SU-DHL-6 (cell line): ENCODE measurements around the gene ACADSB.

ENCODE experiments used
- CTCF ChIP-seq: fragments of 200-600 bp; sonication (generic); IDR thresholded peaks from one replicate; pipeline ENCODE4 v1.5.1; 2017; ENCODE audit warnings: antibody characterized with exemption, mild to moderate bottlenecking, low read length, moderate library complexity; ENCODE audit not compliant: insufficient read depth, poor library complexity, severe bottlenecking
- EZH2phosphoT487 ChIP-seq: fragments of 200-600 bp; sonication (generic), shearing (Covaris generic); conservative IDR thresholded peaks from 2 replicates; pipeline ENCODE4 v1.6.1; 2018; ENCODE audit warnings: mild to moderate bottlenecking, antibody characterized with exemption, low read length, moderate library complexity, mixed read lengths

- TF ChIP-seq CTCF (no peak), EZH2phosphoT487 (no peak)
These were observed 87.6 kb downstream of the ACADSB start for GRCh38 chr10:123096452-123096851.
